Measurements from ENCODE around the gene LILRB4. TPM values are rescaled to one million over a fixed set of nuclear protein-coding genes. Genes with fewer than 3 reads are reported as not detected.

The LILRB4 gene
- total RNA-seq, 1 experiment from 2014 or later = not detected

DNA sequence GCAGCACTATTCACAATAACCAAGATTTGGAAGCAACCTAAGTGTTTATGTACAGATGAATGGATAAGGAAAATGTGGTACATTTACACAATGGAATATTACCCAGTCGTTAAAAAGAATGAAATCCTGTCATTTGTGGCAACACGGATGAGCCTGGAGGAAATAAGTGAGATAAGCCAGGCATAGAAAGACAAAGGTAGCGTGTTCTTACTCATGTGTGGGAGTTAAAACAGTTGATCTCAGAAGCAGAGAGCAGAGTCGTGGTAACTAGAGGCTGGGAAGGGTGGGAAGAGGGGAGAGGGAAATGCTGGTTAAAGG, 29.5 kb downstream of the LILRB4 start:
- no peaks in the 10 kb centered on the region for H3K4me1 Mint-ChIP-seq
- Histone ChIP-seq H3K14ac (ENCODE audit: insufficient read depth, low read length) (no peak overlapping the region), H3K4ac (ENCODE audit: low read depth, low read length) (no peak overlapping the region), H2BK15ac (ENCODE audit: low read depth, low read length) (no peak overlapping the region), H3K79me2 (ENCODE audit: insufficient read depth, low read length) (no peaks in the 10 kb centered on the region), H4K5ac (ENCODE audit: insufficient read length, low read depth, low read length) (no peak overlapping the region), H4K91ac (ENCODE audit: insufficient read length, low read depth, low read length) (no peak overlapping the region), H2BK20ac (ENCODE audit: low read depth, low read length, poor library complexity, severe bottlenecking) (no peak overlapping the region), H3K18ac (ENCODE audit: insufficient read length, low read depth, low read length) (no peak overlapping the region), H4K8ac (replicated peaks; ENCODE audit: insufficient read length, low read depth, low read length) (no peak overlapping the region), H2BK12ac (ENCODE audit: insufficient read length, low read depth, low read length) (no peak overlapping the region), H2BK120ac (ENCODE audit: low read depth, low read length, poor library complexity, severe bottlenecking) (no peak overlapping the region), H3K27me3 (ENCODE audit: insufficient read depth, low read length) (no peaks in the 10 kb centered on the region; the same call in 1 of the 2 replicates), H2BK5ac (ENCODE audit: insufficient read length, low read length) (no peak overlapping the region), H3K56ac (ENCODE audit: insufficient read length, low read depth, low read length) (no peak overlapping the region), H3K9me3 (ENCODE audit: control insufficient read depth, low read depth, low read length) (peaks cover 60% of the 10 kb centered on the region), H3K4me2 (ENCODE audit: insufficient read depth, insufficient read length, low read length) (no peak overlapping the region), H4K20me1 (ENCODE audit: control insufficient read depth, insufficient read depth, insufficient read length) (no peaks in the 10 kb centered on the region), H3K23ac (ENCODE audit: insufficient read length, low read depth, low read length) (no peak overlapping the region), H2AK5ac (ENCODE audit: insufficient read length, low read length) (no peak overlapping the region), H3K23me2 (ENCODE audit: insufficient read length, low read depth, low read length, poor library complexity, severe bottlenecking) (no peaks in the 10 kb centered on the region), H3K9ac (ENCODE audit: extremely low read depth, insufficient read length, low read length) (no peak overlapping the region), H3K4me1 (ENCODE audit: insufficient read depth, low read length) (no peaks in the 10 kb centered on the region), H3K27ac (ENCODE audit: insufficient read length, low read depth, low read length) (no peak overlapping the region), H3K79me1 (ENCODE audit: insufficient read depth, low read depth, low read length, poor library complexity, severe bottlenecking) (no peaks in the 10 kb centered on the region), H3T11ph (ENCODE audit: low read length) (no peak overlapping the region), H2AFZ (ENCODE audit: low read length) (no peak overlapping the region)
- WGBS (ENCODE audit: extremely low coverage, insufficient read length, low lambda C conversion rate) = no CpG with 5 or more reads among the region's 4 CpGs
- no peak overlapping the region for H3K27ac Mint-ChIP-seq
- peaks cover 79 to 81% of the 10 kb centered on the region in 2 experiments for H3K9me3 Mint-ChIP-seq
- peaks cover 1% of the 10 kb centered on the region; the same call in 1 of the 2 replicates for H3K27me3 Mint-ChIP-seq (ENCODE audit: low read depth)
- no peak for TF ChIP-seq CTCF (conservative IDR thresholded peaks at IDR 0.05)
- no peak for DNase-seq
- H3K4me3 Mint-ChIP-seq = no peak overlapping the region
- H3K36me3 Mint-ChIP-seq (ENCODE audit: insufficient read depth in 1 of 3, low read depth in 3 of 3) = peaks cover 0 to 17% (median 14%) of the 10 kb centered on the region in 3 experiments; a peak in 5 of 7 replicates

Data from H9 (cell line).